Stimulated activated CD4-positive, alpha-beta T cell treated with anti-CD3 and anti-CD28 coated beads, Interleukin-2, amount 100 ng/mL, for 48 hours (primary cell): ENCODE measurements around the gene MIER2.

Source experiments
- DNase-seq, 2 donors: peaks; one replicate each; pipeline ENCODE4 v3.0.0-alpha.2; 2020

MIER2 gene

GRCh38 chr19:328025-328505, 16.5 kb downstream of the MIER2 start:
- DNase-seq = no peak

- DNase-seq = no peak
Measured at GRCh38 chr19:327291-328024, 17.1 kb downstream of the MIER2 start.

- DNase-seq = no peak
Measured at GRCh38 chr19:326871-327270, 17.7 kb downstream of the MIER2 start.

- DNase-seq = no peak
Measured at GRCh38 chr19:325937-326565, 18.5 kb downstream of the MIER2 start.

GRCh38 chr19:325173-325936, 19.2 kb downstream of the MIER2 start:
- DNase-seq = no peak

- DNase-seq = no peak
Measured at GRCh38 chr19:324716-325115, 19.9 kb downstream of the MIER2 start.

- no peak for DNase-seq
Measured at GRCh38 chr19:322616-323015, 22.0 kb downstream of the MIER2 start.

GRCh38 chr19:318509-318774, 26.2 kb downstream of the MIER2 start:
- DNase-seq = no peak

- no peak for DNase-seq
Measured at GRCh38 chr19:317710-318508, 26.7 kb downstream of the MIER2 start.

GRCh38 chr19:315811-316210, 28.8 kb downstream of the MIER2 start:
- DNase-seq = no peak

- DNase-seq = no peak
Measured at GRCh38 chr19:313988-314815, 30.4 kb downstream of the MIER2 start.

GRCh38 chr19:313169-313987, 31.2 kb downstream of the MIER2 start:
- DNase-seq = no peak

GRCh38 chr19:311813-312261, 32.8 kb downstream of the MIER2 start:
- DNase-seq = no peak

GRCh38 chr19:310781-311496, 33.7 kb downstream of the MIER2 start:
- no peak for DNase-seq

- DNase-seq = no peak
Measured at GRCh38 chr19:310141-310651, 34.4 kb downstream of the MIER2 start.

- no peak for DNase-seq
Measured at GRCh38 chr19:309206-309565, 35.4 kb downstream of the MIER2 start.

GRCh38 chr19:308471-309205, 36.0 kb downstream of the MIER2 start:
- no peak for DNase-seq

GRCh38 chr19:307793-308420, 36.7 kb downstream of the MIER2 start:
- no peak for DNase-seq

GRCh38 chr19:307111-307531, 37.5 kb downstream of the MIER2 start:
- no peak for DNase-seq
